GM18868 (cell line): ENCODE data around the gene PLEKHG1.
A peak's percentile ranks its signal among the peaks of the same experiment; 100 is the strongest.

ENCODE experiments used
- ATAC-seq: cut with Tn5 transposase; IDR thresholded peaks from one replicate; pipeline ENCODE4 v1.9.1; 2021; ENCODE audit warnings: mild to moderate bottlenecking, moderate library complexity; ENCODE audit not compliant: unreplicated experiment

The PLEKHG1 gene

DNA sequence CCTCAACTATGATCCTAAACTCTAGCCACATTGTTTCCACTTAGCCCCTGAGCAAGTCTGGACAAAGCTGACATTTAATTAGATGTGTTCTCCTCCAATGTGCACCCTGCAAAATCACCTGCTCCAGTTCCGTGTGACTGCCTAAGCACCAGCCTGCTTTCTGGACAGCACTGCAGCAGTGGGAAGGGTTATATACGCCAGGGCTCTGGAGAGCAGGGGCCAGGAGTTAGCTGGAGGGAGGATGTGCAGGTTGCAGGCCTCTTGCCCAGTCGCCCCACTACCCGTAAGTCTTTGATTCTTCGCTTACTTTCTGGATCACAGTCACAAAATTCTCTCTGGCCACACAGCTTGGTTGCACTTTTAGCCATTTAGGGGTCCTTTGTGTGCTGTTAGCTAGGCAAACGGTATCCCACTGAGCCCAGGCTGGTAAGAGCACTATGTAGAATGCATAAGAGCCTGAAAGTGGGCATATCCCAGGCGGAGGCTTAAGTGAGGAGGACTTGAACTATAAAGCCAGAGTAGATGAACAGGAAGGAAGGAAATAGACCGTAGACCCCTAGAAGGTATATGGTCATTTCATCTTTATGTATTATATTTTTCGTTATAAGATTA is 10.7 kb upstream of the PLEKHG1 start:
- no peak for ATAC-seq

DNA sequence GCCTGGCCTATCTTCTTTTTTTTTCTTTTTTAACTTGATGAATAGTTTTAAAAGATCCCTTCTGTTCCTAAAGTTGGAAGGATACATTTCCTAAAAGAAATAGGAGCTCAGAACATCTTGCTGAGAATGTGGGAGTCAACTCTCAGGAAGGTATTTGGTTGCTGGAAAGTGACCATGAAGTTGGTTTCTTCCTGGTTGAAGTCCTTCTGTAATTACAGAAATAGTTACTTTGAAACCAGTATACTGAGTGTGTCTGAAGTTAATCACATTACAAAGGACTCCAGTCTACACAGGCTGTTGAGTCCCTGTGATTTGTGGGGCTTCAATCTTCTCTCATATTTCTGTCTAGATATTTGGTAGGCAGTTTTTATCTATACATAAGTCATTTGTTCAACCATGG is 9.8 kb upstream of the PLEKHG1 start:
- no peak for ATAC-seq

DNA sequence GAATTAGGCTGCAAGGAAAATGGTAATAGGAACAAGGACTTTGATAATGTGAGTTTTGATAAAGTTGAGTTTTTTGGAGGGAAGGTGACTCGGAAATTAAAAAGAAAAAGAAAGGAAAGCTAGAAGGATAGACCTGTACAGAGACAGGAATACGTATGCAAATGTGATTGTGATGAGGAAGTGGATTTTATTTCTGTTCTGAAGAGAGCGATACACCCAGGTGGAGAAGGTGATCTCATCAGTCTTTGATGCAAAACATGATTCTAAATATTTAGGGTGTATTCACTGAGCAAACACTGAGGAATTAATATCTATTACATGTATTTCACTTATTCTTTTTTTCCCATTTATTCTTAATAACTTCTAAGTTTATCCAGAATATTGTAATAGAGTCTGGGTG is 9.2 kb upstream of the PLEKHG1 start:
- no peak for ATAC-seq

DNA sequence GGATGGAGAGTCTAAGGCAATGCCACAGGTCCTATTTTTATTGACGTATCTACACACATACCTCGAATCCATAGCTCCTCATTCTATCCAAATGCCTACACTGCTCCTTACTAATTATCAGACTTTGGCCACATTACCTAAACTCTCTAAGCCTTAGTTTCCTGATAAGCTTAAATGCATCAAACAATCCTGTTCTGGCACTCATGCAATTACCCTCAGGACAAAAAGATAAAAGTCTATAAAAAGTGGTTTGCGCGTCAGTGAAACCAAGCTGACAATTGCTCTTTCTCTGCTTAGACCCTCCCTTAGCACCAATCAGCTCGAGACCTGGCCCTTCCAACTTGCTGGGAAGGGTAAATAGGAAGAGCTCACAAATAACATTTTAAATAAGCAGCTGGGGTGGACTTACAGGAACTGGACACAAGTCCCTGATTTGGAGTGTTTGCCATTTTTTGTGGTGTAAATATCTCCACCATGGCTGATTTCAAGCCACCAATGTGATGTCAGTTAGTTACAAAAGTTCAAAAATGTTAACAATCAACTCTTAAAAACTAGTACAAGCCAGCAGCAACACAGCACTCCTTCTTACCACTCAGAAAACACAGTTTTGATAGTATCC is 7.2 kb upstream of the PLEKHG1 start:
- no peak for ATAC-seq

DNA sequence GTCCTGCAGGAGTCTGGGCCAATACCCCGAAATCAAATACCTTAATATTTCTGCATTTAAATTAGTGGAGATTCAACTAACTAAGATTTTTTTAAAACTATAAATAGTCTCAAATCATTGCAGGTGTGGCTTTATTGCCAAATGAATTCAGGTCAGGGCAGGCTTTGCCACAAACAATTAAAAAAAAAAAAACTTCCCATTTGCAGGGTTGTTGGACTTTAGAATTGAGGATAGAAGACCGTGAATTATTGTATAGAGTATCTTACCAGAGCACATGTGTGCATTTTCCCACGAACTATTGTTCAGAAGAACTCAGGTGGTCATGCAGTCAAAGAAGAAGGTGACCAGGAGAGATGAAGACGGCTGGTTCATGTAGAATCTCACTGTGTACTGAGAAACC is 6.6 kb upstream of the PLEKHG1 start:
- no peak for ATAC-seq

DNA sequence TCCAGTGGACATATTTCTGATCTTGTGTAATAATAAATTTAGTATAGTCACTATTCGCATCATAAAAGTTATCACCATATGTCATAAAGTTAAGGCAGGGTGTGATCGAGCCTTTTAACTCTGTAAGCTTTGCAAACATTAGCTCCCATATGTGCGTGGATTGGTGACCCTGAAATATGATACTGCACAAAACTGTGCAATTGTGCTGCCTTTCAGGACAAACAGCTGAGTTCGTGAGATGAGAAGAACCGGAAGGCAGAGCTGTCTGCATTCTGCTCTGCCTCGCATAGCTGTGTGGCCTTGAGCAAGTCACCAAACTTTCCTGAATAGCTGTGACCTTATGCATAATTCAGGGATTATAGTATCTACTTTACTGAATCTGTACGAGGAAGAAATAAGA is 3.2 kb upstream of the PLEKHG1 start:
- no peak for ATAC-seq

DNA sequence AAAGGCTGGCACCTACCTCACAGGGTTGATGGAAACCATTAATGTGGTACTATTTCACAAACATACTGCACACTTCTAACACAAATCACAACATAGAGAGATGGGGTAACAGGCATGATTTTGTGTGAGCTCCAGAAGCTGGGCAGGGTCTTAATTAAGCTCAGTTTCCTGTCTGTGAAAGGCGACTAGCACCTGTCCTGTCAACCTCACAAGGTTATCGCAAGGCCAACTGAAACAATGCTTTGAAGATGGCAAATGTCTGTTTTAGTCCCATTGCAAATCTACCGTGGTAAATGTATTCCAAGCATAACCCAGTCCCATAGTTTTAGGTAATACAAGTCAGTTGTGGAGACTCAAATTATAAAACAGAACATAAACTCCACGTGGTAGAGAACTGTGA is 1.3 kb upstream of the PLEKHG1 start:
- no peak for ATAC-seq

DNA sequence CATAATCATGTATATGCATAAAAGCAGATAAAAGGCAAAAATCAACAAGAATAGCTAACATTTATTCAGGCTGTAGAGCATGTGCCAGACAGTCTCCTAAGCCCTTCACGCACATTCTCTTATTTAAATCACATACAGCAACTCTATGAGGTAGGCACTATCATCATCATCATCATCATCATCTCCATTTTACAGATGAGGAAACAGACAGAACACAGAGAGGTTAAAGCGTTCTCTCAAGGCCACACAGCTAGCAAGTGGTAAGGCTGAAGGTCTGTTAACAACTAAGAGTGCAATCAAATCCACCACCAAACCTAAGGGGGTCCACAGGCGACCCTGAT is 857 bp upstream of the PLEKHG1 start:
- ATAC-seq: no peak

DNA sequence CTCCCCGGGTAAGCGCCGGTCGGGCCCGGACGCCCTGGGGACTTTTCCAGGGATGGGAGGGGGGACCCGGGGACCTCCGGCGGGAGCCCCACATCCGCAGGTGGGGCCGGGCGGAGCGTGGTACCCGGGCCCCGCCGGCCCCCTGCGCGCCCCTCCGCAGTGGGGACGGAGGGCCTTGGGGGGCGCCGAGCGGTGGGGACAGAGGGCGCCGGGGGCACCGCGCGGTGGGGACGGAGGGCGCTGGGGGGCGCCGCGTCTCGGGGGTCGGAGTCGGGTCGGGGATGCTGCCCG is 270 bp downstream of the PLEKHG1 start:
- peak; percentile 19 for ATAC-seq

DNA sequence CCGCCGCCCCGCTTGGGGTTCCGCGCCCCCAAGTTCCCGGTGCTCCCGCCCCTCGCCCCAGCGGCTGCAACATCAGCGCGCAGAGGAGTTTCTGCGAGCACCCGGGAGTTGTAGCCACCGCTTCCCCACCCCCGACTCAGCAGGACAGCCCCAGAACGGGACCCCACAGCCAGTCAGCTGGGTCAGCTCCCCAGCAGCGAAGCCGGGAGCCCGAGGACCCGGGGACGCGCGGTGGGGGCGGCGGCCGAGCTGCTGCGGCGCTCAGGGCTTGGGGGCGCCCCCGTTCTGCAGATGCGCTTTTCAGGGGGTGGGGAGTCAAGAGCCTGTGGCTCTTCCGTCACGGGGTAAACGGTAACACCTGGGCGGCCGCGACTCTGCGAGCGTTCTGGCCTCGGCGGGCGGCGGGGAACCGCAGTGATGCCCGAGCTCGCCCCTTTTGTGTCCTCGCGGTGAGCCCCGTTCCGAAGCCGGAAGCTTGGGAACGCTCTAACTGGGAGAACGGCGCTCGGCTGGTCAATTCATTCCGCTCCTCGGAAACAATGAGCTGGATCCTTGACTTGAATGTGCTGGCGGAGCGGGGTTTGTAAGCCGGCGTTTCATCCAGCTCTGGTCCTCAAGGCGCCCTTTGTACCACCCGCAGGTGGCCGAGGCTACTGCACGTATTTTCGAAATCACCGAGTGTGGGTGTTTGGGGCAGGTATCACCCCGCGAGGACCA is 774 bp downstream of the PLEKHG1 start:
- ATAC-seq: peak; percentile 73

DNA sequence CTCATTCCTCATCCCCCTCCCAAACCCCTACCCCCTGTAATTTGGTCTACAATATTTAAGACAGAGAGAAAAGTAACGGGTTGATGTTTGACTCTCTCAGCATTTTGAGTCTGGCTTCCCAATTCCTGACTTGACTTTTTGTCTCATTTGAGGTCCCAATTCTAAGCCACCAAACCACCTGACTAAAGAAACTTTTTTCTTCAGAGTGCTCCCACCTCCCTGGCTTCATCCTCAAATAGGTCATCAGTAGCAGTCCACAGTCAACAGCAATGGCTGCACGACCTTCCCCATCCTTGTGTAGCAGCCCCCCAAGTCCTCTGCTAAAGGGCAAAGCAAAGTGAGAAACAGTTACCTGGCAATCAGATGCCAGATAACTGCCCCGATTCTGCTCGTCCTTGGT is 1.8 kb downstream of the PLEKHG1 start:
- ATAC-seq: no peak

DNA sequence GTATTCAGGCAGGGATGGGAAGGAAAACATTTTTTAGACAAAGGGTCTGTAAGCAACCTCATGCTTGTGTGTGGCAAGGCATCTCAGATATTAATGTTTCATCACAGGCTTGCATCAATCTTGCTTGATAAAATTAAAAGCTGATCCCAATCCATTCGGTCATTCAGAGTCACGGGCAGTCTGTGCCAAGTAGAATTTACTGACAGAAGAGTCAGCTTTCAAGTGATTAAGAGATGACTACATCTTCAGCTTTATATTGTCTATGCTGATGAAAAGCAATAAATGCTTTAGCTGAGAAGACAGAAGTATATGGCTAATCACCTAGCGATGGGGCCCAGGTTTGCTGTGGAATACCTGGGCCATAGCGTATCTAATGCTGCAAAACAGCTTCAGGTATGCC is 3.5 kb downstream of the PLEKHG1 start:
- no peak for ATAC-seq

DNA sequence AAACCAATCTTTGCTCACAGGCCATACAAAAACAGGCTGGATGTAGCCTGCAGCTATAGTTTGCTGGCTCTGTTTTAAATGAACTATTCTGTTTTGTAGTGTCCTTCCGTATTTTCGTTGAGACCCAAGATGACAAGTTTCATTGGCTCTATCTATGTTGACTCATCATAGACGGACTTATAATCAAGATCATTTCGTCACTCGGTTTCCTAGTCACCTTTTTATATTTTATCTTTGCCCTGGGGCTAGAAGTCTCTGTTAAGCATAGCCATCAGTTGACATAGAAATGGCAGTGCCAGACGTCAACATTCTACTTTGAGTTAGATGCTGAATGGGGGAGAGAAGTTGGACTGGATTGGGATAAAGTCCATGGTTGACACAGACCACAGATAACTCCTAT is 4.8 kb downstream of the PLEKHG1 start:
- no peak for ATAC-seq

DNA sequence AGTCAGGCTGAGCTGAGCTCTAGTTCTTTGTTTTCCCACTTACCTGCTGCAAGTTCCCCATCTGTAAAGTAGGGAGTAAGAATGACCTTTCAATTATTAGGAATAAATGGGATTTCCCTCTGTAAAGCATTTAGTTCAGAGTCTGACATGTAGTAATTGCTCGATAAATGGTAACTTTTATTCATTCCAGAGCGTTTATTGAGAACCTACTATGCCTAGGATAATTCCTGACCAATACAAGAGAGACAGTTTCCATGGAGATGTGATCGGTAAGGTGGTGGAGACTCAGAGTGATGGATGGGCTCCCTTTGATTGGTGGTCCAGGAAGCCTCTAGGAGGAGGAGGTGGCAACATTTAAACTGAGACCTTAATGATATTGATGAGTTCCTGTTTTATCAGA is 5.6 kb downstream of the PLEKHG1 start:
- ATAC-seq: no peak

DNA sequence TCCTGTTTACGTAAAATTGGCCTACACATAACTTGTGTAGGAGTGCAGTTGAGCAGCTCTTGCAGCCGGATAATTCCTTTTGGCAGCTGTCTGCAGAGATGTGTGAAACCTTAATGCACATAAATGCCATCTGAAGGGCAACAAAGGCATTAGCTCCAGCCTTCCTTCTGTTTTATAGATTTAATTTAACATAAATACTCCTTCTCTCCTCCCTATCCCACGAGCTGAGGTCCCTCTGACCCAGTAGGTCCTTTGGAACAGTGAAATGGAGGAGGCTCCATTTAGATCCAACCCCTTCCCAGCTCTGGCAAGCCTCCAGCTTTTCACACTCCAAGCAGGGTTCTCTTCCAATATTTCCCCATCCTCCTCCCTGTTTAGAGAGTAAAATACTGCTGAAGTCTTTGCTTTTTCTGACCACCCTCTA is 6.5 kb downstream of the PLEKHG1 start:
- no peak for ATAC-seq

DNA sequence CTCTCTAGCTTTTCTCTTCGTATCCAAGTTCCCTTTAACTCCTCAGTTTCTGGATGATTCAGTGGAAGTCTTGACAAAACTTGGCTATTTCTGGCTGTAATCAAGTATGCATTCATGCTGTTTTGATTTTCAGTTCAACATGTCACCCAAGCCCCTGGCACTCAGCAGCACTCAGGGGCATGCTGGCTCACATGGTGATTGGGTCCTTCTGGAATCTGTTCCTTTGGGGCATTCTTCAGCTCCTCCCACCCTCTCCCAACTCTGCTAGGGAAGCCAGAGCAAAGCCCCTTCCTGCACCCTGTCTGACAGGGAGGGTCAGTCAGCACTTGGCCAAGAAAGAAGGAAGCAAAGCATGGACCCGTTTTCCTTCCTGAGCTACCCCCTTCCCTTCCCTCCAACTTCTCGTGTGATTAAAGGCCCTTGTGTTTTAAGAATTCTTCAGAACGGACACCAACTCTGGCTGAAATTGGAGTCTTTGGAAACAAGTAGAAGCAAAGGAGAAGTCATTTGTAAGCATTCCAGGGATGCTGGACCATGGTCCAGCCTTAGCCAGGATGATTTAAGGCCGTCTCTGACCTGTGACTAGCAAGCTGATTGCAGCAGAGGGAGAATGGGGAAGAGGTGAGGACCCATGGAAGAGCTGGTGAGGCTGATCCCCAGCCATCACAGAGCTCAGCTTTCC is 7.1 kb downstream of the PLEKHG1 start:
- ATAC-seq: no peak

DNA sequence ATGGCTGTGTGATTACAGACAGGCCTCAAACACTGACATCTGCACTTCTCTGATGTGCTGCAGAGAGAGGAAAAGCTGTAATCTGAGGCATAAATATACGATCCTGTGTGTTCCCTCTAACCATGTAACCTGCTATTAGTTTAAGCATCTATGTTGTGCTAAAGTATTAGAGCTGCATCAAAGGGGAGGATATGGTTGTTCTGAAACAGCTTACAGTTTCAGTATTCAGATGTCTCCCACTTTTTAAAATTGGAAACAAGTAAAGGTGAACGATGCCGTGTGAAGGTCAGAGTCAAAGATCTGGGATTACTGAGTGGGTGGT is 7.6 kb downstream of the PLEKHG1 start:
- ATAC-seq: no peak

DNA sequence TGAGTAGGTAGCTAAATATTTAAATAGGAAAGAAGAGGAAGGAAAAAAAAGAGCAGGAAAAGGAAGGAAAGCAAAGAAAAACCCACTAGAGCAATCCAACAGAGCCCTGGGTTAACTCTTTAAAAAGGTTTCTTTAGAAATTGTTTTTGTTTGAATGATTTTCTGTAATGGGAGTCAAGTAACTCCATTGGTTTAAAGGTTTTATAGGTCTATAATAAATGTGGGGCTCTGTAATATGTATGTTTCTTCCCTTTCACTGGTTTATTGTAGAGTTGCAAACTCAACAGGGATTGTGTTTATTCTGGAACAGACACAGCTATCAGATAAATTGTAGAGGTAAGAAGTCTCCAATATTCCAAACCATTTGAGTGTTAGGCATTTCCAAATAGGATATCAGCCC is 10.9 kb downstream of the PLEKHG1 start:
- ATAC-seq: no peak

DNA sequence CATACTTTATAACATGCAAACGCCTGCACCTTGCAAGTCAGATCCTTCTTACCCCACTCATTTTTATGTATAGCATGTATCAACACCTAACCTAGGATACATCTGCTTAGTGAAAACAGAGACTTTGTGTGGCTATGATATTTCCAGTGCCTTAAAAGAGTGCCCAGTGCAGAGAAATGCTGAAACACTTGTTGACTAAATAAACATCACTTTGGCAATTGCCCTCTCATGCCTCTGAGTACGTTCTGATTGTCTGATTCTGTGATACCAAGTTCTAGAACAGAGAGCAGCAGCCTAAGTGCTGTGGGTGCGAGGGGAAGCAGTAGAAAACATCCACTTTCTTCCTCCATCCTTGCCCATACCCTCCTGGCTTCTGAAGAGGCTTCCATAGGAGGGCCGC is 13.6 kb downstream of the PLEKHG1 start:
- no peak for ATAC-seq

DNA sequence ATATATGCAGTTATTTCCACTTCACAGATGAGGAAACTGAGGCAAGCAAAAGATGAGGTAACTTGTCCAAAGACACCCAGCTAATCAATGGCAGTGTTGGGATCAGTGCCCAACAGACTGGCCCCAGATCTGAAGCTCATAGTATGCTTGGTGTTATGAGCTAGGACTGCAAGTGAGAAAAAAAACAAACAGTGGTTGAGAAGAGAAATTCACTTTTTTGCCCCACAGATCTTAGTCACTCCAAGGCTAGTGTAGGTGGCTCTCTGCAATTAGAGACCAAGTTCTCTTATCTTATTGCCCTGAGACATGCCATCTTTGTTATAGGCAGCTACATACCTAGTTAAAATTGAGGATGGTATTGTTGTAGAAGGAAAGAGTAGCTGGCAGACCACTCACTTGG is 16.3 kb downstream of the PLEKHG1 start:
- no peak for ATAC-seq

DNA sequence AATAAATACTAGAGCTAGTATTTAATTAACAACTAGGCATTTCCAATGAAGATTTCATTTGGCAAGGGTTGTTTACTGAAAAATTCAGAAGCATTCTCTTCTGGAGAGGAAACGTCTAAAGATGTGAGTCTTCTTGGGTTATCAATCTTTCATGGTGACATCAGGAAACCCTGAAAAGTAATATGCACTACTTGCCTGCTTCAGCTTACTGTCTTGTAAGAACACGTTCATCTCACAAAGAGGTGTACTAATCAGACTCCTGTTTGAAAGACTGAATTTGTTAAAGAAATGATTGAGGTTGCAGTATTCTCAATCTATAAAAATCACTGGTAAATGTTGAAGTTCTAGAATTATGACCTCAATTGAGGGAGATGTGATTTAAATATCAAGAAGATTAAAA is 16.9 kb downstream of the PLEKHG1 start:
- ATAC-seq: no peak

DNA sequence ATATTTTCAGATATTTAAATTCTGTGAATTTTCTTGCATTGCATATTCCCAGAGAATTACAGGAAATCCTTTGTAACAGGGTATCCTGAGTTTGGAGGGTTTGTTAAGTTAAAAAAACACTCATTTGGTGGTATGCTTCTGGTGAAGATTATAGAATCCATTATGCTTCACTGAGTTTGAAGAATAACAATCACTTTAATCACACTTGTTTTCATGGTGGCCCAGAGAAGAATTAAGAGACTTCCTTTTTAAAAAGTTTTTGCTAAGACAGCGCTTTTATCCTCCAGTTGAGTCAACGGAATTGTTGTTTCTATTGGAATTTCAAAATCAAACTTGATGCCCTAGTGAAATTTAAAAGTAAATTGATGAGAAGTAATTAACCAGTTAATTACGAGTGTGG is 17.4 kb downstream of the PLEKHG1 start:
- ATAC-seq: no peak
